Fibroblast of skin of left quadriceps (primary cell): ENCODE data around the gene KEL.

ENCODE experiments used
- DNase-seq, 2 experiments: peaks; one replicate each; pipeline ENCODE4 v3.0.0-alpha.2; 2013; ENCODE audit warnings: low read depth in 2 of 2

Gene KEL

GRCh38 chr7:142898377-142899170, 63.6 kb downstream of the KEL start:
- no peak for DNase-seq

GRCh38 chr7:142897691-142898090, 64.5 kb downstream of the KEL start:
- no peak for DNase-seq

GRCh38 chr7:142896741-142897379, 65.3 kb downstream of the KEL start:
- DNase-seq, result no peak

GRCh38 chr7:142896151-142896550, 66.0 kb downstream of the KEL start:
- no peak for DNase-seq

- no peak for DNase-seq
These were observed 67.1 kb downstream of the KEL start for GRCh38 chr7:142894985-142895593.

- no peak for DNase-seq
These were observed 67.8 kb downstream of the KEL start for GRCh38 chr7:142894112-142894984.

- DNase-seq, result no peak
These were observed 69.2 kb downstream of the KEL start for GRCh38 chr7:142892951-142893350.

- no peak for DNase-seq
These were observed 70.6 kb downstream of the KEL start for GRCh38 chr7:142891490-142892082.
